ENCODE data around the gene TMEM59. TPM values are rescaled to one million over a fixed set of nuclear protein-coding genes. Genes with fewer than 3 reads are reported as not detected.
A peak's percentile ranks its signal among the peaks of the same experiment; 100 is the strongest.

Gene TMEM59
- total and polyA plus RNA-seq, 3 donors from 2014 or later = 209 to 338 (median 289) TPM

DNA sequence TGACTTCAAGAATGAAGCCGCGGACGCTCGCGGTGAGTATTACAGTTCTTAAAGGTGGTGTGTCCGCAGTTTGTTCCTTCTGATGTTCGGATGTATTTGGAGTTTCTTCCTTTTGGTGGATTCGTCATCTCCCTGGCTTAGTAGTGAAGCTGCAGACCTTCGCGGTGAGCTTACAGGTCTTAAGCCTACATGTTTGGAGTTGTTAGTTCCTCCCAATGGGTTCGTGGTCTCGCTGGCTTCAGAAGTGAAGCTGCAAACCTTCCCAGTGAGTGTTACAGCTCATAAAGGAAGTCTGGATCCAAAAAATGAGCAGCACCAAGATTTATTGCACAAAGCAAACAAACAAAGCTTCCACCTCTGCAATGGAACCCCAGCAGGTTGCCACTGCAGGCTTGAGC lies 49.8 kb downstream of the TMEM59 start:
- intact Hi-C loops (cut with DNase I; ENCODE audit: low total_unique reads) = no loop called here
- H3K4me1 ChIP-seq = no peaks in the 10 kb centered on the region
- no peaks in the 10 kb centered on the region for H3K27me3 ChIP-seq
- no peak overlapping the region for H3K4me3 ChIP-seq
- no peaks in the 10 kb centered on the region for H3K9me3 ChIP-seq
- H3K27ac ChIP-seq = no peak overlapping the region
- DNase-seq = peak; percentile 46
- no peaks in the 10 kb centered on the region for H3K36me3 ChIP-seq (ENCODE audit: low read depth, missing control alignments)
- WGBS, 2 donors = 78 to 88% methylated on average over 11 to 12 of the region's 12 CpGs
- TF ChIP-seq, protein P1, sequence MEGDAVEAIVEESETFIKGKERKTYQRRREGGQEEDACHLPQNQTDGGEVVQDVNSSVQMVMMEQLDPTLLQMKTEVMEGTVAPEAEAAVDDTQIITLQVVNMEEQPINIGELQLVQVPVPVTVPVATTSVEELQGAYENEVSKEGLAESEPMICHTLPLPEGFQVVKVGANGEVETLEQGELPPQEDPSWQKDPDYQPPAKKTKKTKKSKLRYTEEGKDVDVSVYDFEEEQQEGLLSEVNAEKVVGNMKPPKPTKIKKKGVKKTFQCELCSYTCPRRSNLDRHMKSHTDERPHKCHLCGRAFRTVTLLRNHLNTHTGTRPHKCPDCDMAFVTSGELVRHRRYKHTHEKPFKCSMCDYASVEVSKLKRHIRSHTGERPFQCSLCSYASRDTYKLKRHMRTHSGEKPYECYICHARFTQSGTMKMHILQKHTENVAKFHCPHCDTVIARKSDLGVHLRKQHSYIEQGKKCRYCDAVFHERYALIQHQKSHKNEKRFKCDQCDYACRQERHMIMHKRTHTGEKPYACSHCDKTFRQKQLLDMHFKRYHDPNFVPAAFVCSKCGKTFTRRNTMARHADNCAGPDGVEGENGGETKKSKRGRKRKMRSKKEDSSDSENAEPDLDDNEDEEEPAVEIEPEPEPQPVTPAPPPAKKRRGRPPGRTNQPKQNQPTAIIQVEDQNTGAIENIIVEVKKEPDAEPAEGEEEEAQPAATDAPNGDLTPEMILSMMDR (IDR thresholded peaks at IDR 0.05) = no peak
- no peak for TF ChIP-seq POLR2A (IDR thresholded peaks at IDR 0.05)

DNA sequence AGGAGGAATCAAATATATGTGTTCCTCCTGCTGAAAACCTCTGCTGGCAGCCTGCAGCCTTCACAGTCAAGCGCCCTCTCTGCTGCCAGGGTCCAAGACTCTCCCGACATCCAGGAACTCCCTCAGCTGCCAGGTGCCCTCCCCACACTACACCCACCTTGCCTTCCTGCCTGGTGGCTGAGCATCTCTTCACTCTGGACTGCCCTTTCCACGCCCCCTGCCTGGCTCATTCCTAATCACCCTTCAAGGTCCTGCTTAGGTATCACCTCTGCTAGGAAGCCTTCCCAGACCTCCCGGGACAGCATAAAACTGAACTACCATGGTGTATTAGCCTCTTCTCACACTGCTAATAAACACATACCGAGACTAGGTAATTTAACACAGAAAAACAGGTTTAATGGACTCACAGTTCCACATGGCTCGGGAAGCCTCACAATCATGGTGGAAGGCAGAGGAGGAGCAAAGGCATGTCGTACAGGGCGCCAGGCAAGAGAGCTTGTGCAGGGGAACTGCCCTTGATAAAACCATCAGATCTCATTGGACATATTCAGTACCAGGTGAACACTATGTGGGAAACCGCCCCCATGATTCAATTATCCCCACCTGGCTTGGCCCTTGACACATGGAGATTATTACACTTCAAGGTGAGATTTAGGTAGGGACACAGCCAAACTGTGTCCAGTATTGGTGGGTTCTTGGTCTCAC lies 50.3 kb downstream of the TMEM59 start:
- H3K36me3 ChIP-seq (ENCODE audit: low read depth, missing control alignments) = no peaks in the 10 kb centered on the region
- intact Hi-C loops (cut with DNase I; ENCODE audit: low total_unique reads) = no loop called here
- no peaks in the 10 kb centered on the region for H3K9me3 ChIP-seq
- H3K4me3 ChIP-seq = no peak overlapping the region
- TF ChIP-seq, protein P1 (IDR thresholded peaks at IDR 0.05) = no peak
- TF ChIP-seq POLR2A (IDR thresholded peaks at IDR 0.05) = no peak
- DNase-seq = no peak
- 49 to 60% methylated on average over 9 of the region's 9 CpGs for WGBS, 2 donors
- H3K4me1 ChIP-seq = no peaks in the 10 kb centered on the region
- H3K27ac ChIP-seq = no peak overlapping the region
- H3K27me3 ChIP-seq = no peaks in the 10 kb centered on the region

DNA sequence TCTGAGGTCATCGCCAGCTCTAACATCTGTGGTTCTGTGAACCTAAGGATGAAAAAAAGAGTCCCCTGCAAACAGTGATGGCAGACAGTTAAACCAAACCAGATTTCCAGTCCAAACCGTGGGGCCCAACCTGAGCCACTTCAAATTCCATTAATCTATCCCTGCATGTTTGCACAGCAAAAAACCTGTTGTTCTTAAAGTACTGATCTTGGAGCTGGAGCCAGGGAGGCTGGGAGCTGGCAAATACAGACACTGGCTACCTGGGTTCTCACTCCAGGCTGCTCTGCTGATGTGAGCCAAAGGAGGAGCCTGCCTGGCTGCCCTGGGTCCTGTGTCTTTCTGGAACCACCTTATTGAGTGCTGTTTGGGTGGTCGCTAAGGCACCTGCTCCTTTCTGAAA lies 51.4 kb downstream of the TMEM59 start:
- WGBS, 2 donors = 49 to 50% methylated on average over 3 of the region's 3 CpGs
- no peak for DNase-seq
- intact Hi-C loops (cut with DNase I; ENCODE audit: low total_unique reads) = no loop called here

DNA sequence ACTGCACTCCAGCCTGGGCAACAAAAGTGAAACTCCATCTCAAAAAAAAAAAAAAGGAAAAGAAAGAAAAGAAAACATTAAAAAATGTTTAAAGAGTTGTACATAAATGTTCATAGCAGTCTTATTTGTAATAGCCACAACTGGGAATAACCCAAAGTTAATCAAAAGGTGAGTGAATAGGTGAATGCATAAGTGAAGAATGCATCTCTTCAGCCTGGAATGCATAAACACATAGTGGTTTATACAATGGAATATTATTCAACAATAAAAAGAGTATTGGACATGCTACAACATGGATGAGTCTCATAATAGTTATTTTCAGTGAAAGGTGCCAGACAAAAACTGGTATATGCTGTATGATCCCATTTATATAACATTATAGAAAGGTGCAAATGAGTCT lies 53.1 kb downstream of the TMEM59 start:
- Histone ChIP-seq H3K27ac (no peak overlapping the region), H3K4me1 (no peaks in the 10 kb centered on the region), H3K9me3 (no peaks in the 10 kb centered on the region), H3K27me3 (no peaks in the 10 kb centered on the region), H3K36me3 (ENCODE audit: low read depth, missing control alignments) (no peaks in the 10 kb centered on the region), H3K4me3 (no peak overlapping the region)
- DNase-seq = no peak
- TF ChIP-seq, protein P1 (IDR thresholded peaks at IDR 0.05) = no peak
- TF ChIP-seq POLR2A (IDR thresholded peaks at IDR 0.05) = no peak
- intact Hi-C loops (cut with DNase I; ENCODE audit: low total_unique reads) = no loop called here

More for the DNA sequence above, 51.4 kb downstream of the TMEM59 start:
- Histone ChIP-seq H3K27me3 (no peaks in the 10 kb centered on the region), H3K27ac (no peak overlapping the region), H3K4me3 (no peak overlapping the region), H3K4me1 (no peaks in the 10 kb centered on the region), H3K9me3 (no peaks in the 10 kb centered on the region), H3K36me3 (ENCODE audit: low read depth, missing control alignments) (no peaks in the 10 kb centered on the region)
- TF ChIP-seq, protein P1 (IDR thresholded peaks at IDR 0.05) = no peak
- no peak for TF ChIP-seq POLR2A (IDR thresholded peaks at IDR 0.05)

DNA sequence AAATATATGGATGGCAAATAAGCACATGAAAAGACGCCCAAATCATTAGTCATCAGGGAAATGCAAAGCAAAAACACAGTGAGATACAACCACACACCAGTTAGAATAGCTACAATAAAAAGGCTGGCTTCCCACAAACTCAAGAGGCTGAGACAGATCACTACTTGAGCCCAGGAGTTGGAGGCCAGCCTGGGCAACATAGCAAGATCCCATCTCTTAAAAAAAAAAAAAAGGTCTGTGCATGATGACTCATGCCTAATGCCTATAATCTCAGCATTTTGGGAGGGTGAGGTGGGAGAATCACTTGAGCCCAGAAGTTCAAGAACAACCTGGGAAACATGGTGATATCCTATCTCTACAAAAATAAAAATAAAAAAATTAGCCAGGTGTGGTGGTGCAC lies 54.8 kb downstream of the TMEM59 start:
- no peaks in the 10 kb centered on the region for H3K4me1 ChIP-seq
- H3K4me3 ChIP-seq = no peak overlapping the region
- H3K27me3 ChIP-seq = no peaks in the 10 kb centered on the region
- WGBS, 2 donors = 80 to 87% methylated on average over 1 of the region's 1 CpG
- no peaks in the 10 kb centered on the region for H3K9me3 ChIP-seq
- DNase-seq = no peak
- no peak overlapping the region for H3K27ac ChIP-seq
- TF ChIP-seq, protein P1 (IDR thresholded peaks at IDR 0.05) = no peak
- TF ChIP-seq POLR2A (IDR thresholded peaks at IDR 0.05) = no peak
- no peaks in the 10 kb centered on the region for H3K36me3 ChIP-seq (ENCODE audit: low read depth, missing control alignments)
- intact Hi-C loops (cut with DNase I; ENCODE audit: low total_unique reads) = no loop called here
